Cardiac septum (tissue), 1 donor: ENCODE results near the gene PPP1R15B. TPM values are rescaled to one million over a fixed set of nuclear protein-coding genes. Genes with fewer than 3 reads are reported as not detected.

Experiments used
- DNase-seq: peaks from one replicate; pipeline ENCODE4 v3.0.0-alpha.2; 2020; ENCODE audit warnings: low spot score
- intact Hi-C: fragments of 100-400 bp; cut with DNase I; formaldehyde crosslinking; loops from one replicate; pipeline ENCODE4 v1.14.0; 2022
- long read RNA-seq: library from polyadenylated mRNA; unstranded; transcript quantifications from one replicate; pipeline ENCODE4 v2.0.0, GENCODE V29; 2021
- total RNA-seq: library from RNA; stranded (reverse); fragmentation: NEBNext Ultra II Directional; extraction: Animal tissue kit (Norgen Biotek cat#: 25700); gene quantifications from one replicate; pipeline ENCODE4 v1.2.1, GENCODE V29; 2021
- donor health status: DM: no; HTN: no; CAD: no.

PPP1R15B gene
- total RNA-seq = 21.2 TPM
- long read RNA-seq, full-length matches to known transcripts = 7 of 12 reads
- long read RNA-seq, partial matches to known transcripts = 0 of 12 reads
- long read RNA-seq, other reads (novel, unspliced or antisense) = 5 of 12 reads

DNA sequence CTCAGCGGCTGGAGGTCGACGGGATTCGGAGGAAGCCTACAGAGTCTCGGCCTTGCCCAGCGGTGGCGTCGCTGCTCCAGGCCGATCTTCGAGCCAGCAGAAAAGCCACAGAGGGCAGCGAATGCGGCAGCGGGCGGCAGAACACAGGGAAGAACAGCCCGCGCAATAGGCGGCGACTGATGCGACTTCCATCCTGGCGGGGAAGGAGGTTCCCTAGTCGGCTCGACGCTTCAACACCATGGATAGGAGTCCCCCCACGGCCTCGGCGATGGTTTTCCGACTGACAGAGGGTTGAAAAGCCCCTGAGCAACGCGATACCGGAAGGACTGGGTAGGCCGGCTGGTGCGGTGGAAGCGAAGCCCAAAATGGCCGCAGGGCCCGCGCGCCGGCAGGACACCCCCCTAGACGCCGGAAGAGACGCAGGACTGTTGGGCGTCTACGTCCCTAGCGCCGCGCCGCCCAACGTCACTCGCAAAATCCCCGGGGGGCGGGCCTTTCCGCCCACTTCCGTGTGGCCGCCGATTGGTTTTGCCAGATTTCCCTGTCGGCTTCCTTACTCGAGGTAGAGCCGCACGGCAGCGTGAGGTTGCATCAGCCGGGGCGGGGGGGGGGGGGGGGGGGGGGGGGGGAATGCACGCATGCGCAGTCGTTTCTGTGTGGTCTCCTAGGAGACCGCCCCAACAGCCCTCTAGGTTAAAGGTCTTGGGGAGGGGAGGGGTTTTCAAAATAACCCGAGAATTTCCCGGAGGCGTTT lies at the start of gene PPP1R15B:
TSS of gene PPP1R15B (minus strand) at position 367 of the 754 bp plus-strand sequence. CDS start 406 bp downstream, outside the sequence.
- intact Hi-C loops = loop anchor here (5.0 kb wide), 1 partner anchor 1144 kb away; no protein-coding TSS in a partner anchor
- peak; percentile 99 for DNase-seq

GRCh38 chr1:204460346-204460745 lies 48.7 kb upstream of the PPP1R15B start:
- no peak for DNase-seq
- intact Hi-C loops = no loop called here

GRCh38 chr1:204459706-204460105 lies 48.1 kb upstream of the PPP1R15B start:
- DNase-seq = no peak
- intact Hi-C loops = no loop called here

DNA sequence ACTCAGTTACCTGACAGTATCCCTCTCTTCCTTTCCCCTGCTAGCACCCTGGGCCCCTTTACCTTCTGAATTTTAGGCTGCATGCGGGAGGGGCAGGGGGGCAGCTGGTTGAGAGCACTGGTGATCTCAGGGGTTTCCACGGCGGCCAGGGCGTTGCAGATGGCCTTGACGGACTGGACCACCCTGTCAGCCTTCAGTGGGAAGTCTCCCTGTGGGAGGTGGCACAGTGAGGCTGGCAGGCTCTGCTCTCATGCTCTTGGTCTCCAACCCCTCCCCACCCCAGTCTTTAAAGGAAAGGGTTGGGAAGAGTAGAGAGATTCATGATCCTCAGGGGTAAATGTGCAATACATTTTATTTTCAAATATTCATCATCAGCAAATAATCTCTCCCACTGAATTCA lies 46.0 kb upstream of the PPP1R15B start:
- intact Hi-C loops = no loop called here
- DNase-seq = no peak

GRCh38 chr1:204456826-204457442 lies 45.3 kb upstream of the PPP1R15B start:
- intact Hi-C loops = no loop called here
- DNase-seq = no peak

DNA sequence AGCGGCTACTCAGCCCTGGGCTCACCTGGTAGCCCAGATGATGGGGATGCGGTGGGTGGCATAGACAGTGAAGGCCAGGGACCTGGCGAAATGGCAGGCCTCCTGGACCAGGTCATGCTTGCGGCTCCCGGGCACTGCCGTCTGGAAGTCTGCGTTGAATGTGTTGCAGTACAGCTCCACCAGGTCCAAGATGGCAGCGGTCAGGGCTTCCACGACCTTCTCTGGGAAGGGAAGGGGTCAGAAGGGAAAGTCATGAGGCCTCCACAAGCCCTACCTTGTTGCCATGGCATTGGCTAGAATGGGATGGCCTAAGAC lies 44.2 kb upstream of the PPP1R15B start:
- no peak for DNase-seq
- intact Hi-C loops = no loop called here

DNA sequence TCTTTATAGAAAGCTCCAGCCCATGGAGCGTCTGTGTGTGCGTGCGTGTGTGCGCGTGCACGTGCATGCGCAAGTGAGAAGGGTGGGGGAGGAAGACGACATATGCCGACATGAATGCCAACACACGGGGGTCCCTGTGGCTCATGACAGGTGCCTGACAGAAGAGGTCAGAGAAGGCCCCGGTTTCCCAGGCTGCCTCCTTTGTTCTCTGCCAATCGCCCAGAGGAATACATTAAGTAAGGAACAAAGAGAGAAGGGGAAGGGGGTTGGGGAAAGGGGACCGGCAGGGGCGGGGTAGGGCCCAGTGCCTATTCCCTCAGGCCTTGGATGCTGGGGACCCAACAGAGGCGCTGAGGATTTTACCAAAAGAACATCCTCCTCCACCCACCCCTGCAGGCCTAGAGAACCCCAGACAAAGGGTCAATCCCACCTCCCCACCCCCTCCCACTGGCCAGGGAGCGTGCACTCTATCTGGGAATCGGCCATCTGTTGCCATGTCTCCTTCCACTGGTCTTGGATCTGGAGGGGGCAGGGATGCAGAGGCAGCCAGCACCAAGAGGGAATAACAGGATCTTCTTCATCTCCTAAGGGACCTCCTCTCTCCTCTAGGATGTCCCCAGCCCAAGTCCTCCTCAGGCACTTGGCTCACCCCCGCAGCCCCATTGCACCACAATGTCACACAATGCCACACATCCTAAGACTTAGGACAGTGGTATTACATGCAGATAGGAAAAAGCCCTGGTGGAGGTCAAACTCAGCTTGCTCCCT lies 43.6 kb upstream of the PPP1R15B start:
- no peak for DNase-seq
- intact Hi-C loops = no loop called here

- intact Hi-C loops = no loop called here
- DNase-seq = no peak
Measured at GRCh38 chr1:204454476-204454875, 42.9 kb upstream of the PPP1R15B start.

GRCh38 chr1:204453141-204453772 lies 41.6 kb upstream of the PPP1R15B start:
- intact Hi-C loops = no loop called here

DNA sequence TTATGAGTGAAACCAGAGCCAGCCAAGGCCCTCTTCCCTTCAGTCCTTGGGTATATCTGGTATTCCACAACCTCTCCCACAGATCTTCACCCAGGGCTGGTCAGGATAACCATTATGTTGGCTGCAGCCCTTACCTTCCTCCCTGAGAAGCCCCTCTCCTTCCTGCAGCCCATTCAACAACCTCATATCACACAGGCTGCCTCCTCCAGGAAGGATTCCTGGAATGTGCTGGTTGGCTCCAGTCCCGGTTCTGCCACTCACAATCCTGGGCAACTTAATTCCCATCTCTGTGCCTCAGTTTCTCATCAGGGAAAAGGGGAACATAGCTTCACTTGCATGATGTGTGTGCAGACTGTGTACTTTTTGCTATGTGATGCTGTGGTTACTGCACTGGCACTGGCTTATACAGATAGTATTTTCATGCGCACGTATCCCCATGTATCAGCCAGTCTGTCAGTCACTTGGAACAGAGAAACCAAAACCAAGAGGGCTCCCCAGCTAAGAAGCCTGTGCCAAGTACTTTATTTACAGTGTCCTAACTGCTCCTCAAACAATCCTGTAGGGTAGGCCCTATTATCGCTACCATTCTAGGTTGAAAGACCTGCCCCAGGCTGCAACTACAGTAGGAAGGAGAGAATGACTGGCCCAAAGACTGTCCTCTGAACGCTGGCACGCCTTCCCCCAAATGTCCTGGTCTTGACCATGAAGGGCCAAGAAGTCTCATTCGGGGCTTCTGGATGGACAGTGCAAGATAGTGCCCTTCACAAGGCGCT lies 39.9 kb upstream of the PPP1R15B start:
- no peak for DNase-seq
- intact Hi-C loops = loop anchor here (2.0 kb wide), 1 partner anchor 15 kb away; no protein-coding TSS in a partner anchor

More at GRCh38 chr1:204453141-204453772, 41.6 kb upstream of the PPP1R15B start:
- DNase-seq = no peak

DNA sequence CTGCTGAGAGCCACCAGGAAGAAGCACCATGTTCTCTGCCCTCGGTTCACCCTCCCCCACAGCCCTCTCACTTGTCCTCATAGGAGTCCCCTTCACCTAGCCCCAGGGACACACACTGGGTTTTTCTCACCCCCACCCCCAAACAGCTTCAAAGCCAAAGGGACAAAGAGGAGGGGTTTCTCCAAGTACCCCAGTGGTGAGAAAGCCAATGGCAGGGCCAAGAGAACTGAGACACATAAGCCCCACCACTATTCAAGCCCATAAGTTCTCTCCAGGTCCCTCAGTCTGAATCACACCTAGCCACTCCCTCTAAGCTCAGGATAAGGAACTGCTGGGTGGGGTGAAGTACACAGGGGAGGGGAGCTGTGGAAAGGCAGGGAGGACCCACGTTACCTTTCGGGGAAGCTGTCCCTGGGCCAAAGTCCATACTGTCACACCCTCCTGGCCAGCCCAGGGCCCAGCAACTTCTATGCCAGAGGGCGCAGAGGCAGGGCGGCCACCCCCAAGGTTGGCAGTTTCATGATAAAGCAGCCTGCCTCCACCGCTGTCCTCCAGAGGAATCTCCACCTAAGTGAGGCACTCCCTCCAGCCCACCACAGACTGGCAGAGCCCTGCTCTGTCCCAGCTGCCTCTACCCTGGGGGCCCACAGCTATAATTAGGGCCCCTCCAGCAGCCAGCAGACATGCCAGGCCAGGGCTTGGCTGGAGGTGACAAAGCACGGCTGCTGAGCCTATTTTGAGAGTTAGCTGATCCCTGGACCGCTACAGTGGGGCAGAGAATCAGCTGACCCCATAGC lies 39.0 kb upstream of the PPP1R15B start:
- peak; percentile 83 for DNase-seq
- intact Hi-C loops = loop anchor here (2.0 kb wide), 1 partner anchor 16 kb away; no protein-coding TSS in a partner anchor

DNA sequence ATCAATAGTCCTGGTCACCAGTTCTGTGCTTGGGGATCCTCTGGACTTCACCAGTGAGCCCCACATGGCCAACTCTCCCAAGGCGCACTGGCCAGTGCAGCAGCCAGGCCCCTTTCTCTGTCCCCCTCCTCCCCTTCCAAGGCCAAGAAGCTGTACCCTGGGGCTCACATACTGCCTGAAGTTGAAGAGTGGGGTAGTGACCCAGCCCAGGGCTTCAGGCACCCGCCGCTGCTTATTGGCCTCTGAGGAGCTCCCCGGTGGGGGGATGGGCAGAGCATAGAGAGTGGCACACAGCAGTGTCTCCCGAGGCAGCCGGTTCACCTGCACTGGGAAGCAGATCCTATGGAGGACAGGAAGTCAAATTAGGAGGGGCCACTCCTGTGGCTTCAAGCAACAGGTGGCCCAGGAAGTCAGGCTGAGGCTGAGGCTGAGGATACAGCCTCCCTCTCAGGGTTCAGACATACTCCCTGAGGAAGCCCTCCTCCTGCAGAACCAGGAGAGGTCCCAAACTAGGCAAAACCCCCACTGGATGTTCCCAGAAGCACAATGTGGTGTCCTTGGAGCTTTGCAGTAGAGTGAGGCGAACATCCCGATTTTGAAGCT lies 38.2 kb upstream of the PPP1R15B start:
- intact Hi-C loops = loop anchor here (2.0 kb wide), 1 partner anchor 17 kb away; no protein-coding TSS in a partner anchor
- no peak for DNase-seq

- intact Hi-C loops = no loop called here
- DNase-seq = no peak
Measured at GRCh38 chr1:204448991-204449677, 37.5 kb upstream of the PPP1R15B start.

GRCh38 chr1:204448344-204448964 lies 36.8 kb upstream of the PPP1R15B start:
- no peak for DNase-seq
- intact Hi-C loops = no loop called here

GRCh38 chr1:204447736-204448135 lies 36.1 kb upstream of the PPP1R15B start:
- intact Hi-C loops = loop anchor here (2.0 kb wide), 1 partner anchor 47 kb away; the partner anchor contains the start of gene PIK3C2B
- no peak for DNase-seq

DNA sequence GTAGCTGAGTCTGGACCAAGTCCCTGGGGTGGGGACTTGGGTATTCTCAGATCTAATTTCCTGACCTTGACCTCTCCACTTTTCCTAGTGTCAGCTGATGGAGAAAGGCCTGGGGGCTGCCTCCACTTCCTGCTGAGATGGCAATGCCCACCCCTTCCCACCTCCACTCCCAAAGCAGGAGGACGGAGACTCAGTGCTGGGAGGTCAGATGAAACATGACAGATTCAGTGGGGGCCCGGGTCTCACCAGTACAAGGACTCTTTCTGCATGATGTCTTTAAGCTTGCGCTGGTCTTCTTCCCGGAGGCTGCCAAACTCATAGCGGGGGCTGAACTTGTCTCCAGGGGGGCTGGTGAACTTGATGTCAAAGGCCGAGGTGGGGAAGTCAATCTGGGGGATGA lies 35.6 kb upstream of the PPP1R15B start:
- intact Hi-C loops = loop anchor here (2.0 kb wide), 1 partner anchor 48 kb away; the partner anchor contains the start of gene PIK3C2B
- no peak for DNase-seq
